Occipital lobe (tissue), 2 donors: ENCODE results near the gene NKX2-4. TPM values are rescaled to one million over a fixed set of nuclear protein-coding genes. Genes with fewer than 3 reads are reported as not detected.
"Not testable (repeated sequence)": the region's sequence is repeated elsewhere in the genome, so short reads cannot be mapped to it uniquely, and the experiment has no call there.

Source experiments
- DNase-seq: peaks from one replicate; lab custom pipeline; 2025; lab: John Stamatoyannopoulos, UW
- total RNA-seq: library from RNA; depleted of rRNA; stranded (reverse); fragments of >200 nt; gene quantifications from one replicate; pipeline ENCODE4 v1.2.3, GENCODE V29; 2014

NKX2-4 gene
- total RNA-seq = not detected

DNA sequence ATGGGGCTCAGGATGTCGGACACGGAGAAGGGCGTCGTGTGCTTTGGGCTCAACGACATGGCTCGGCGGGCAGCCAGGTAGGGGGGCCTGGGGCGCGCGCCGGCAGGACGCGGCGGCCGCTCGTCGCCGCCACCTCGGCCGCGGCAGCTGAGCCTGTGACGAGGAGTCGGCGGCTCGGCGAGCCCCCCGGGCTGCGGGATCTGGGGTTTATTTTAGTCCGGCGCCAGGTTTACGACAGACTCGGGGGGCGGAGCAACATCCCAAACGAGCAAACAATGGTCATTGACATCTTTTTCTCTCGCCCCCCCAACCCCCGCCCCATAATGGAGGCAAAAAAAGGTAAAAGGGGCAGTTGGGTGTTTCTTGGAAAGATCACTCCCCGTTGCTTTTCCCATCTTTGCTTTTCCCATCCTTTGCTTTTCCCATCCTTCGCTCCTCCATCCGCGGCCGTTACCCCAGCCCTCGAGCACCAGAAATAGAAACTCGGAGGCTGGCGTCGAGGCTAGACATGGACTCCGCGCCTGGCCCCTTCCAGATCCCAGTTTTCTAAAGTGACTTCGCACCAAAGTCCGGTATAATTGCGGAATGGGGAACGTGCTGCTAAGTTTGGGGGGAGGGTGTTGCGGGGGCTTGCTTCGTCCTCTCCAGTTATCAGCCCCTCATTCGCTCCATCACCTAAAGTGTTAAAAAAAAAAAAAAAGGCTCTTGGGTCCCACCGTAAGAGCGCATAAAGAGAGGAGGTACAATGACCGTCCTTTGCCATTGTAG, at the start of gene NKX2-4:
TSS of gene NKX2-4 (minus strand) at position 186 of the 768 bp plus-strand sequence. CDS start at position 59, 127 bp downstream.
- no peak for DNase-seq

DNA sequence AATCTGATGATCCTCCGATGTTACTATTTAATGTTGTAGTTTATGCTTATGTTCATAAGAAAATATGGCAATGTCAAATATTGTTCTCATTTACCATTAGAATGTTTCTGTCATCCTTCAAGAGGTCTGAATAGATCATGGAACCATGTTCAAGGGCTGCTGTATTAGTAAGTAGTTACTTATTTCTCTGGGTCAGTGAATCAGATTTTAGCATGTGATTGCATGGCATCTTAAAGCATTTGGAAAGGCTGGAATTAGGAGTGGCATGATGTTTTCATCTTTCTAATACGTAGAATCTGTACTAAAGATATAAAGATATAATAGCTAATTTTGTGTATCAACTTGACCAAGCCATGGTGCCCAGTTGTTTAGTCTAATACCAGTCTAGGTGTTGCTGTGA, 40.5 kb upstream of the NKX2-4 start:
- no peak for DNase-seq

DNA sequence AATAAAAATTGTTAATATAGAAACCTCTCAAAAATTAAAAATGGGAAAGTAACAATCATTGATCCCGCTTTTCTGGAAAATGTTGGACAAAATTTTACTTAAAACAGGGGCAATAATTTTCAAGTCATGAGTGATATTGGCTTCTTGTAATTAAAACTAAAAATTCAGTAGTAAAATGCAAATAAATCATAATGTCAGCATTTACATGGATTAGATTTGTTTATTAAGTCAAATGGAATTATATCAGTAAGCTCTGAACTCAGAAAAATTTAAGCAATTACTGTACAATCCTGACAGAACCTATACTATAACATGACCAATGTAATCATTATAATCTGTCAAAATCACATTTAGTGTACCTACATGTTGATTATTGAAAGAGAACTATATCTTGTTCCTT, 39.9 kb upstream of the NKX2-4 start:
- no peak for DNase-seq

DNA sequence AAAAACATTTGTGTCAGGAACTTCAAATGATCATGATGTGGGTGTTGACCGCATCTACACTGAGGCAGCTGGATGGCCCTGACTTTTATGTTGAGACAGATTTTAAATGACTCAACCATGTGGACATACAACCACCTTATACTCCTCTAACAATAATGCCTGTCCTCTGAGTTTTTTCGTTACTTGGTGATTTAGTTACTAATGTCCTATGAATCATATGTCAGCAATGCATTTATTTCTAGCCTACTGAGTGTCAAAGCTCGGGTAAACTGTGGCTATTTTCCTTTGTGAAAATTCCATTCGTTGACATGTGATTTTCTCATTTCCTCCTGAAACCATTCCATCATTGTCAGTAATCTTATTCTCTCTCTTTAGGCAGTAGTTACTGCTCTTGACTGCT, 38.9 kb upstream of the NKX2-4 start:
- DNase-seq = no peak

DNA sequence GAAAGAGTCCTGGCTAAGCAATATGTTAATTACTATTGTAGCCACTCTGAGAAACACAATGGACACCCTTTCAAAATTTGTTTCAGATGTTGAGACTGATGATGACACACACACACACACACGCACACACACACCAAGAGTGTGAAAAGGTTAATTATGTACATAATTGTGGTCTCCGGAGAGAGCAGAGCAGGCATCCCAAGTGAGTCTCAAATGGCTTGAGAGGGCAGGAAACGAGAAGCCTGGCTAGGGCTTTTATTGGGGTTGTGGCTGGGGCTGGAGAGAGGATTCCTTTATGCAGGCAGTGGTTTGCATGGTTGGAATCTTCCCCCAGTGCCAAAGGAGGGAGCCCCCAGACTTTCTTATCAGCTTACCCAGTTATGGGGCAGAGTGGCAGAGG, 38.2 kb upstream of the NKX2-4 start:
- no peak for DNase-seq

DNA sequence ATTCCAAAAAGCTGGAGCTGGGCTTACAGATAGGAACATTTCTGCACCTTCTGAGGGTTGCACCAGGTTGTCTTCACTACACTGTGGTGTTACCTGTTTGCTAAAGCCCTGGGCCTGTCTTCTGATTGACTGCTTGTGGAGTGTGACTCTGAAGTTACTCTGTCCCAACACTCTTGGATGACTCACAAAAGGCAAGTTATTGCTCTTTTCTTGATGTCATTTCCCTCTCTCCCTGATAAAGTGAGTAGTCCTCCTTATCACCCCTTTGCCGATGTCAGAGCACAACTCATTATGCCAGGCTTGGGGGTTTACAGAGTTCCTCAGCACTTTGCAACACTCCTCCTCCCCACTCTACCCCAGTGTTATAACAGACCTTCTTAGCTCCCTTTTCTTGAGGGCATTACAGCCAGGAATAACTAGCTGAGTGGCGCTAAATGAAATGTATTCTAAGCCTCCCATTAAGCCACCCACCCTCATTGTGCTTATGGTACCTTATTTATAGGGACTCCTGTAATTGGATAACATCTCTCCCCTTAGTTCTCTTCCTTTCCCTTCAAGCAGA, 36.1 kb upstream of the NKX2-4 start:
- no peak for DNase-seq

DNA sequence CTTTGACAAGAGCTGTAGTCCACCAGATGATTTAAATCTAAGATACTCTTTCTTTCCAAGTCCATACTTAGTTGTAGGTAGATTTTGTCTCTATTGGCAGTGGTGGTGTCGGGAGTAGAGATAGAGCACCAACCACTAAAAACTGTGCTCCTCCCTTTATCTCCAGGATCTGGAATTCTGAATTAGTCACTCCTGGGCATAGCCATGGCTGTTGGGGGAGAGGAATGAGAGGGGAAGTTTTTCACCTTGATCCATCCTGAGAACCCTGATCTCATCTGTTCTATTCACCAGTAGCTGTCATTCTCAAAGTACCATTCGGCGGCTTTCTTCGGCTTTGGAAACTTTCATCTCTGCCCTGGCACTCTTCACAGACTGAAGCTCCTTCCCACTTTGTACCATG, 35.6 kb upstream of the NKX2-4 start:
- no peak for DNase-seq

DNA sequence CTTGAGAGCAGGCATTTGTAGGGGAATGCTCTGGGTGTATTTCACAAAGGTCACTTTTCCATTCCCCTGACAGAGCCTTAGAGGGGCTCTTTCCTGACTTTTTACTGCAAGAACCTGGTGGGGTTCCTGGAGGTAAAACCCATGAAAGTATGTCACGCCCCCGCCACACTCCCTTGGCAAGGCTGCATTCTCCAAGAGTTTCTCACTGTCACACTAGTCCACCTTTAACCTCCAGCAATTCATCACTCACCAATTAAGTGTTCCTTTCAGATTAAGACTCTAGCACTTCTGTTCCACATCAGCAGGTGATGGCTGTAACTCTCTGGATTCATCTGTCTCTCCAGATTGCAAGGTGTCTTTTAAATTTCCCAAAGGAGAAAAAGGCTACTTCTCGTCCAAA, 32.7 kb upstream of the NKX2-4 start:
- DNase-seq = no peak

DNA sequence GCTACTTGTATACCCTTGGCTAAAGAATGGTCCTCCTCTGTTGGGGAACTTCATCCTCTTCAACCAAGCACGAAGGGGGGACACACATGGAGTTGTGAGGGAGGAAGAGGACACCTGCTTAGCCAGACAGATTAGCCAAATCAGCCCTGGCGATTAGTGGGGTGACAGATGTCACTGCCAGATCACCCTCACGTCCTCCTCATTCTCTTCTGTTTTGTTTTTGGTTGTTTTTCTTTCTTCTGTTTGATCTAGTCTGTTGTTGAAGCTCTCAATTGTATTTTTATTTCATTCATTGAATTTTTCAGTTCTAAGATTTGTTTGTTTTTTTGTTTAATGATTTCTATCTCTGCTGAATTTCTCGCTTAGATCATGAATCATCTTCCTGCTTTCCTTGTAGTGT, 27.5 kb upstream of the NKX2-4 start:
- DNase-seq = no peak

DNA sequence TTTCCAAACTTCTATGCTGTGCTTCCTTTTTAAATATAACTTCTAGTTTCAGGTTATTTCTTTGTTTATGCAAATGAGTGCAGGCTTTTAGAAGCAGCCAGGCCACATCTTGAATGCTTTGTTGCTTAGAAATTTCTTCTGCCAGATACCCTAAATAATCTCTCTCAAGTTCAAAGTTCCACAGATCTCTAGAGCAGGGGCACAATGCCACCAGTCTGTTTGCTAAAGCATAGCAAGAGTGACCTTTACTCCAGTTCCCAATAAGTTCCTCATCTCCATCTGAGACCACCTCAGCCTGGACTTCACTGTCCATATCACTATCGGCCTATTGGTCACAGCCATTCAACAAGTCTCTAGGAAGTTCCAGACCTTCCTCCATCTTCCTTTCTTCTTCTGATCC, 26.4 kb upstream of the NKX2-4 start:
- not testable (repeated sequence) for DNase-seq

DNA sequence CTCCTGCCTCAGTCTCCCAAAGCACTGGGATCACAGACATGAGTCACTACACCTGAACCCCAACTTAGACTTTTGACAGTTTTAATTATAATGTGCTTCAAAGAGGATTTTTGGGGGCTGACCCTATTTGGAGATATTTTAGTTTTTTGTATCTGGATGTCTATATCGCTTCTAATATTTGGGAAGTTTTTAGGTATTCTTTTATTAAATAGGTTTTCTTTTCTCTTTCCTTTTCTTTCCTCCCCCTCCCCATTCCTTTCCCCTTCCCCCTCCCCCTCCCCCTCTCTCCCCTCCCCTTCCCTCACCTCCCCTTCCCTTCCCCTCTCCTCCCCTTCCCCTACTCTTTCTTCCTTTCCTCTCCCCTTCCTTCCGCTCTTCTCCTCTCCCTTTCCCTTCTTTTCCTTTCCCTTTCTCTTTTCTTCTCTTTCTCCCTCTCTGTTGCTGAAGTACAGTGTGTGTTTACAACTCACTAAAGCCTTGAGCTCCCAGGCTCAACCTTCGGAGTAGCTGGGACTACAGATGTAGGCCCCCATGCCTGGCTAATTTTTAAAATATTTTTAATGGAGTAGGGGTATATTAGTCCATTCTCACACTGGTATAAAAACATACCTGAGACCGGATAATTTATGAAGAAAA, 24.4 kb upstream of the NKX2-4 start:
- DNase-seq = no peak

DNA sequence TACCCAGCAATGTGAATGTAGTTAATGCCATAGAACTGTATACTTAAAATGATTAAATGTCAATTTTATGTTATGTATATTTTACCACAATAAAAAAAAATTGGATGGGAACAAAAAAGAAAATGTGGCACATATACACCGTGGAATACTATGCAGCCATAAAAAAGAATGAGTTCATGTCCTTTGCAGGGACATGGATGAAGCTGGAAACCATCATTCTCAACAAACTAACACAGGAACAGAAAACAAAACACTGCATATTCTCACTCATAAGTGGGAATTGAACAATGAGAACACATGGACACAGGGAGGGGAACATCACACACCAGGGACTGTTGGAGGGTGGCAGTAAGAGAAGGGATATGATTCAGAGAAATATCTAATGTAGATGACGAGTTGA, 21.8 kb upstream of the NKX2-4 start:
- not testable (repeated sequence) for DNase-seq

DNA sequence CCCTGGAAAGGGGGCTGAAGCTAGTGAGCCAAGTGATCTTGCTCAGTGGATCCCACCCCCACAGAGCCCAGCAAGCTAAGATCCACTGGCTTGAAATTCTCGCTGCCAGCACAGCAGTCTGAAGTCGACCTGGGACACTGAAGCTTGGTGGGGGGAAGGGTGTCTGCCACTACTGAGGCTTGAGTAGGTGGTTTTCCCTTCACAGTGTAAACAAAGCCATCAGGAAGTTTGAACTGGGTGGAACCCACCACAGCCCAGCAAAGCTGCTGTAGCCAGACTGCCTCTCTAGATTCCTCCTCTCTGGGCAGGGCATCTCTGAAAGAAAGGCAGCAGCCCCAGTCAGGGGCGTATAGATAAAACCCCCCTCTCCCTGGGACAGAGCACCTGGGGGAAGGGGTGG, 16.7 kb upstream of the NKX2-4 start:
- not testable (repeated sequence) for DNase-seq

DNA sequence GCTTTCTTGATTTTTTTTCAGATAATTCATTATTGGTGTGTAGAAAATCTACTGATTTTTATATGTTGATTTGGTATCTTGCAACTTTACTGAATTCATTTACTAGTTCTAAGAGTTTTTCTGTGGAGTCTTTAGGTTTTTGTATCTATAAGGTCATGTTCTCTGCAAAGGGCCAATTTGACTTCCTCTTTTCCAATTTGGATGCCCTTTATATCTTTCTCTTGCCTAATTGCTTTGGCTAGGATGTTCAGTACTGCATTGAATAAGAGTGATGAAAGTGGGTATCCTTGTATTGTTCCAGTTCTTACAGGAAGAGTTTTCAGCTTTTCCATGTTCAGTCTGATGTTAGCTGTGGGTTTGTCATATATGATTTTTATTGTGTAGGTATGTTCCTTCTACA, 14.4 kb upstream of the NKX2-4 start:
- no peak for DNase-seq

DNA sequence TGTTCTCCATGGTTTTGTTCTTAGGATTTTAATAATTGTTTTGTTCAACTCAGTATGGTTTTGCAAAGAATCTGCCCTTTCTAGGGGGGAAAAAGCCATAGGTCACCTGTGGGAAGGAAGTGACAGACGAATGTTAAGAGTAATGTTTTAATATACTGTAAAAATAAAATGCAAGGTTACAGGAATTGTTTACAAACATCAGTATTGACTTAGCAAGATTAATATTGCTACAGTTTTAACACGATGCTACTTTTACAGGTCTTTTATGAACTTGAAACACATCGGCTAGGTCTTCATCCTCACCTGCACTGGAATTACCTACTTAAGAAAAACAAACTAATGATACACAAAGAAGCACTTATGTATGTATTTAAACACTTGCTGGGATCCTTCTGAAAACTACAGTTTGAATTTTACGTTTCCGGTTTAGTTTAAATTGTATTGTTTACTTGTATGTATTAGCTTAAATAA, 1.7 kb upstream of the NKX2-4 start:
- no peak for DNase-seq

DNA sequence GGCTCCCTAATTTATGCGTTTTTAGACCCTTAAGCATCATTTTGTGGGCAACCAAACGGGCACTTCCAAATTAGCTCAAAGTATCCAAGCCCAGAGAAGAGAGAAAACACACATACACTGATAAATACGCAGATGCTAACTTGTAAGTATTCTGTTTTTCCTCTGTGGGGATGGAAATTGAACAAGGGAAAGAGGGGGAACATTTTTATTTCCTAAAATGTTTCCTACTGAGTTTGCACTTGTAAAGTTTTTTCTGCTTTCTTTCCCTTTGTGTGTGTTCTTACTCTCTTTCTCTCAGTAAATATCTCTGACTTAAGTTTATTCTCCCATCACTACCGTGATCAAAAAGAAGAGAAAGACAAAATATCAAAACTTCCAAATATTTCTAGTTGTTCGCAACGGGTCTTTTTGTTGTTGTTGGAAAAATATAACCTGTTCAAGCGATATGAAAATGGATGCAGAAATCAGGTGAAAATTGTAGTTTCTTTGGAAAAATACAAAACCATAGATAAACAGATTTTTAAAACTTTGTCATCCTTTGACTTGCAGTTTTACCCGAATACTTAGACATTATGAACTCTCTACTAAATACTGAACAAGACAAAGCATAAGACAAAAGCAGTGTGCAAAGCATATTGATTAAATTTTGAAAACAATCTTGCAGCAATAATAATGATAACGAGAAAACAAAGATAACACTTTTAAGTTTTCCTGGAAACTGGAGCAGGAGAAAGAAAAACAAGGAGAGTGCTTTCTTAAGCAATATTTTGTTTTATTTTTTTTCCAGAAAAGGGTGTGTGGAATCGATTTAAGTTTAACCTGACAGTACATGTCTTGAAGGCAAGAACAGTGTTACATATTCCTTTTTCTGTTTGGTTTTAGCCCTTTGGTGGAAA, 1.0 kb upstream of the NKX2-4 start:
- DNase-seq = no peak

DNA sequence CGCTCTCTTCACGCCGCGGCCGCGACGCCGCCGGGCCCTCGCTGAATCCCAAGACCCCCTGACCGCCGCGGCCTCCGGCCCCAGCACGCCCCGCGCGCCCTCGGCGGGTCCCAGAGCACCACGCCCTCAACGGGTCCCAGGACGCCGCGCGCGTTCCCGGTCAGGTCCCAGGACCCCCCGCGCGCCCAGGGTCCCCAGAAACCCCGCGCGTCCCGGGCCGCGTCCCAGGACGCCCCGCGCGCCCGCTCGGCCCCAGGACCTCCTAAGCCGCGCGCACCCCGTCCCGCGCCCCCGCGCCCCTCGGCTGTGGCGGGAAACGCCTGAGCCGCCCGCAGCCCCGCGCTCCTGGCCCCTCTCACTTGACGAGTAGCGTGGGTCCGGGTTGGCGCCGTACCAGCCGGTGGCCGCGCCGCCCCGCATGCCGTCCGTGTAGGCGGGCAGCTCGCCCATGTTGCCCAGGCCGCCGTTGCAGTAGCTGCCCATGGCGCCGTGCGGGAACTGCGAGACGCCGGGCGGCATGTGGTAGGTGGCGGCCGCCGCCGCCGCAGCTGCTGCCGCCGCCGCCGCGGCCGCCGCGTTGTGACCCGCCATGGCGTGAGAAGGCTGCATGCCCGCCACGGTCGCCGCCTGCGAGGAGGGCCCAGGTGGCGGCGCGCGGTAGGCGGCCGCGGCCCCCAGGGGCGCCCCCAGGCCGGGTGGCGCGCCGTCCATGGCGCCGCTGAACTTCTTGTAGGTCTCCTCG, 556 bp downstream of the NKX2-4 start:
- DNase-seq = no peak

DNA sequence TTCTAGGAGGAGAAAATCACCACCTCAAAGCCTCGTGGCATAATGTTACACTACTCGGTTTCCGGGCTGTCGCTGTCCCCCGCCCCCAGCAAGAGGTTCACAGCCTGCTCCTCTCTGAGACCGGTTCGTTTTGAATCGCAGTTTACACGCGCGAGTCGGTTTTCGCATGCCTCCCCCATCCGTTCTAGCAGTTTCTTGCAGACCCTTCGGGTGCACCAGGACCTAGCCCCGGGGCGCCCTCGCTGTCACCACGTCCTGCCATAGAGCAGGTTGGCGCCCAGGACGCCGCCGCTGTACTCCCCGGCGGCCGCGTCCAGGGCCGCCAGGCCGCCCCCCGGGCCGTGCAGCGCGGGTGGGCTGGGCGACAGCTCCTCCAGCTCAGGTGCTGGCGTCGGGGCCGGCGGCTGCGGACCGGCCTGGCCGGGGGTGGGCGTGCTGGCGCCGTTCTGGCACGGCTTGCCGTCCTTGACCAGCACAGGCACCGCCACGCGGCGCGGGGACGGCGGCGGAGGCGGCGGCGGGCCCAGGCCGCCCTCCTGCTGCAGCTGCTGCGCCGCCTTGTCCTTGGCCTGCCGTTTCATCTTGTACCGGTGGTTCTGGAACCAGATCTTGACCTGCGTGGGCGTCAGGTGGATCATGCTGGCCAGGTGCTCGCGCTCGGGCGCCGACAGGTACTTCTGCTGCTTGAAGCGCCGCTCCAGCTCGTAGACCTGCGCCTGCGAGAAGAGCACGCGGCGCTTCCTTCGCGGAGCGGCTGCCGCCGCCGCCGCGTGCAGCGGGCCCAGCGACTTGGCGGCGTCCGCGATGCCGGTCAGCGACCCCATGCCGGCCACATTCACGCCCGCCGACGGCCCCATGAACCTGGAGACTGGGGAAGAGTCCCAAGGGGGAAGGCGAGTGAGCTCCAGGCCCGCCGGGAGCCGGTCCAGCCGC, 1.4 kb downstream of the NKX2-4 start:
- no peak for DNase-seq

DNA sequence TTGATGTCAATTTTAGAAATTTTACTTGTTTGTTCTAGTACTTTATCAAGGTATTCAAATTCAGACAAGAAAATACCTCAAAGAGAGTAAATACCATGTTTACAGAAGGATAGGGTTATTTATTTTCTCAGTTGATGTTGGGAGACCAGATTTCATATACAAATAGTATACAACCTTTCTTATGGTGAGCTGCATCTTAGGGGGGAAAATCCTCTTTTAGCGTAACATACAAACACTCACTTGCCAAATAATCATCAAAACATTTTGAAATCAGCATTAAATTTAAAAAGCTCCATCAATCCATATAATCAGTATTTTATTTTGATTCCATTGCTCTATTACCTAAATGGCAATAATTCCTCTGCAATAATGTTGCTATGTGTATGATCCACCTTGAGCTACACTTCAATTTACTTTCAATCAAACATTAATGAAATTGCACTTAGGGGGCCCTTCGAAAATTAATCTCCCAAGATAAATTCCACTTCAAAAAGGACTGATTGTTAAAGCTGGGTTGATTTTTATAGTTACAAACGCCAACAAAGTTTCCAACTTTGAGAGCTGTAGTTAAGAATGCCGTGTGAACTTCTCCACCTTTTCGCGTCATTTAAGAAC, 2.2 kb downstream of the NKX2-4 start:
- DNase-seq = no peak

DNA sequence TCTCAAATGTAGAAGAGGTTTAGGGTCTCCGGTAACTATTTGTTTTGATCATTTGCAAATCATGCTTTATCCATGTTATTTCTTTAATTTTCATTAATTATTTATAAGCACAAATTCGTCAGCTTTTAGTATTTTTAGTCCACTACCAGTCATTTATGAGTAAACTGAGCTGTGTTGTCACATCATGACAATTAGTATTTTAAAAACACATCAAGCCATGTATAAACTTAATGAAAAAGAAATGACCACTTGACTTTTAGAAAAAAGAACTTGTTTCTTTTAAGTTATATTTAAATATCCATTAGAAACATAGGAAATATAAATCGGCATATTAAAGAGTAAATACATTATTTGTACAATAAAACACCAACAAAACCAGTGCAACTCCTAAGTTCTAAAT, 2.8 kb downstream of the NKX2-4 start:
- DNase-seq = no peak
